ENCODE results near the gene B9D1.

GRCh38 chr17:19315104-19315503 is 47.4 kb downstream of the B9D1 start:
- TF ChIP-seq CTCF (conservative IDR thresholded peaks at IDR 0.05; ENCODE audit: low read depth, low read length) = no peak
- TF ChIP-seq EZH2 (IDR thresholded peaks at IDR 0.05; ENCODE audit: low read length, unreplicated experiment) = no peak

Data from PC-3 (cell line).